Neural progenitor cell (in vitro differentiated cells): ENCODE results near the gene MYO1A. TPM values are rescaled to one million over a fixed set of nuclear protein-coding genes. Genes with fewer than 3 reads are reported as not detected.

Source experiments
- DNase-seq: peaks from one replicate; pipeline ENCODE4 v3.0.0-alpha.2; 2016; ENCODE audit warnings: low spot score
- H2AFZ ChIP-seq: fragments of 200-600 bp; sonication (generic); replicated peaks from 2 replicates; pipeline ENCODE4 v1.6.1; 2016; ENCODE audit warnings: antibody characterized with exemption
- H3F3A ChIP-seq: fragments of 200-600 bp; sonication (generic); 2 replicates; pipeline ENCODE4 v1.6.1; 2016; ENCODE audit warnings: antibody characterized with exemption, low read depth
- H3K27ac ChIP-seq: fragments of 200-600 bp; sonication (generic); 2 replicates; pipeline ENCODE4 v1.5.1; 2016; ENCODE audit warnings: mild to moderate bottlenecking
- H3K27me3 ChIP-seq: fragments of 200-600 bp; sonication (generic); 2 replicates; pipeline ENCODE4 v1.6.1; 2016; ENCODE audit warnings: mild to moderate bottlenecking, moderate library complexity
- H3K36me3 ChIP-seq: fragments of 200-600 bp; sonication (generic); 2 replicates; pipeline ENCODE4 v1.5.1; 2016
- H3K4me1 ChIP-seq: fragments of 200-600 bp; sonication (generic); 2 replicates; pipeline ENCODE4 v1.6.1; 2016; ENCODE audit warnings: mixed run types
- H3K4me2 ChIP-seq: fragments of 200-600 bp; sonication (generic); 2 replicates; pipeline ENCODE4 v1.6.1; 2016
- H3K4me3 ChIP-seq: fragments of 200-600 bp; sonication (generic); 2 replicates; pipeline ENCODE4 v1.5.1; 2016
- H3K79me2 ChIP-seq: fragments of 200-600 bp; sonication (generic); 2 replicates; pipeline ENCODE4 v1.6.1; 2016; ENCODE audit warnings: low read depth
- H3K9ac ChIP-seq: fragments of 200-600 bp; sonication (generic); 2 replicates; pipeline ENCODE4 v1.6.1; 2016
- H3K9me3 ChIP-seq: fragments of 200-600 bp; sonication (generic); 2 replicates; pipeline ENCODE4 v1.5.1; 2016; ENCODE audit warnings: low read depth
- H4K20me1 ChIP-seq: fragments of 200-600 bp; sonication (generic); 2 replicates; pipeline ENCODE4 v1.6.1; 2016; ENCODE audit warnings: low read depth
- H3K27ac Mint-ChIP-seq: 3 replicates; pipeline ENCODE4 v1.8.0; 2021; ENCODE audit warnings: mixed read lengths
- H3K27me3 Mint-ChIP-seq: 2 replicates; pipeline ENCODE4 v1.8.0; 2022; ENCODE audit warnings: low read depth, mild to moderate bottlenecking, inconsistent platforms, moderate library complexity, mixed read lengths; ENCODE audit not compliant: insufficient read depth
- H3K36me3 Mint-ChIP-seq: 3 replicates; pipeline ENCODE4 v1.8.0; 2021; ENCODE audit warnings: mixed read lengths
- H3K4me1 Mint-ChIP-seq: 3 replicates; pipeline ENCODE4 v1.8.0; 2021; ENCODE audit warnings: mixed read lengths
- H3K4me3 Mint-ChIP-seq: 3 replicates; pipeline ENCODE4 v1.8.0; 2021; ENCODE audit warnings: mild to moderate bottlenecking, moderate library complexity, mixed read lengths
- H3K9me3 Mint-ChIP-seq: 3 replicates; pipeline ENCODE4 v1.8.0; 2020; ENCODE audit warnings: mixed read lengths
- EZH2 ChIP-seq: fragments of 200-600 bp; sonication (generic); IDR thresholded peaks from 2 replicates; pipeline ENCODE4 v1.6.1; 2017; ENCODE audit warnings: antibody characterized with exemption, mild to moderate bottlenecking, moderate library complexity
- EZH2phosphoT487 ChIP-seq: fragments of 200-600 bp; sonication (generic); IDR thresholded peaks from 2 replicates; pipeline ENCODE4 v1.6.1; 2017; ENCODE audit warnings: antibody characterized with exemption
- total RNA-seq: library from RNA; depleted of rRNA; stranded (reverse); fragments of >200 nt; gene quantifications from 2 replicates; pipeline ENCODE4 v1.2.3, GENCODE V29; 2015; ENCODE audit warnings: low replicate concordance
- TF ChIP-seq, protein P1 (sequence below): fragments of 200-600 bp; sonication (generic); IDR thresholded peaks from 2 replicates; pipeline ENCODE4 v1.5.1; 2017; ENCODE audit warnings: antibody characterized with exemption, mild to moderate bottlenecking

MYO1A gene
- total RNA-seq, 1 donor from 2014 or later, result not detected

DNA sequence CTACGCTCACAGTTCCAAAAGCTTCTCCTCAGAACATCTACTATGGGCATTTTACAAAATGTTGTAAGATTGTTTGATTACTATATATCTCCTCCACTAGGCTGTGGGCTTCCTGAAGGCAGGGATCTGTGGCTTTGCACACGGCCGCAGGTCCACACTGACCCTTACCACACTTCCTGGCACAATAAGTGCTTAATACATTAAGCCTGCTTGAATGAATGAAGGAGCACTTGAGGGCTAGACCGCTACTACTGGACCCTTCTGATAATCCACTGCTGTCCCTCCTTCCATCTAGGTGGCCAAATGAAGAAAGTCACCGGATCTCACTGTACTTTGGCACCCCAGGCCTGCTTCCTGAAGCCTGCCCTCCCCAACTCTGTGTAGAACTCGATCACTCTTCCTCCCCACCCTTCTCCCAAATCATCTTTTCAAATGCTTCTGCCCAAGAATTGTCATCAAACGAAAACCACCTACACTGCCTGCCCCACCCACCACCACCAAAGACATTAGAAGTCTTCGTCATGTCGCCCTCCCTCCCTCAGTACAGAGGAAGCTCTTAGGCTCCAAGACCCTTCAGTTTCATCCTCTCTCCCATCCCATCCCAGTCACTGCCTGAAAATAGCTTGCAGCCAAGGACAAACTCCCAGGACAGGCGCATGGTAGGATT is 43.0 kb downstream of the MYO1A start:
- Histone ChIP-seq H3K79me2 (peaks cover 43% of the 10 kb centered on the region), H3K36me3 (no peaks in the 10 kb centered on the region), H3K9ac (no peak overlapping the region), H3K27ac (no peak overlapping the region), H2AFZ (no peak overlapping the region), H3K4me2 (peak overlapping the region; percentile 43), H3F3A (peaks cover 8% of the 10 kb centered on the region), H4K20me1 (peaks cover 36% of the 10 kb centered on the region), H3K9me3 (no peaks in the 10 kb centered on the region), H3K4me3 (no peak overlapping the region), H3K4me1 (peaks cover 7% of the 10 kb centered on the region), H3K27me3 (no peaks in the 10 kb centered on the region)
- Mint-ChIP-seq H3K4me3 (peak overlapping the region; percentile 91), H3K27ac (peak overlapping the region; percentile 95), H3K27me3 (peaks cover 4% of the 10 kb centered on the region), H3K4me1 (peaks cover 16% of the 10 kb centered on the region), H3K9me3 (no peaks in the 10 kb centered on the region), H3K36me3 (peaks cover 23% of the 10 kb centered on the region)
- no peak for DNase-seq
- TF ChIP-seq EZH2phosphoT487 (no peak), EZH2 (no peak)
- TF ChIP-seq, protein P1, sequence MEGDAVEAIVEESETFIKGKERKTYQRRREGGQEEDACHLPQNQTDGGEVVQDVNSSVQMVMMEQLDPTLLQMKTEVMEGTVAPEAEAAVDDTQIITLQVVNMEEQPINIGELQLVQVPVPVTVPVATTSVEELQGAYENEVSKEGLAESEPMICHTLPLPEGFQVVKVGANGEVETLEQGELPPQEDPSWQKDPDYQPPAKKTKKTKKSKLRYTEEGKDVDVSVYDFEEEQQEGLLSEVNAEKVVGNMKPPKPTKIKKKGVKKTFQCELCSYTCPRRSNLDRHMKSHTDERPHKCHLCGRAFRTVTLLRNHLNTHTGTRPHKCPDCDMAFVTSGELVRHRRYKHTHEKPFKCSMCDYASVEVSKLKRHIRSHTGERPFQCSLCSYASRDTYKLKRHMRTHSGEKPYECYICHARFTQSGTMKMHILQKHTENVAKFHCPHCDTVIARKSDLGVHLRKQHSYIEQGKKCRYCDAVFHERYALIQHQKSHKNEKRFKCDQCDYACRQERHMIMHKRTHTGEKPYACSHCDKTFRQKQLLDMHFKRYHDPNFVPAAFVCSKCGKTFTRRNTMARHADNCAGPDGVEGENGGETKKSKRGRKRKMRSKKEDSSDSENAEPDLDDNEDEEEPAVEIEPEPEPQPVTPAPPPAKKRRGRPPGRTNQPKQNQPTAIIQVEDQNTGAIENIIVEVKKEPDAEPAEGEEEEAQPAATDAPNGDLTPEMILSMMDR, result no peak

DNA sequence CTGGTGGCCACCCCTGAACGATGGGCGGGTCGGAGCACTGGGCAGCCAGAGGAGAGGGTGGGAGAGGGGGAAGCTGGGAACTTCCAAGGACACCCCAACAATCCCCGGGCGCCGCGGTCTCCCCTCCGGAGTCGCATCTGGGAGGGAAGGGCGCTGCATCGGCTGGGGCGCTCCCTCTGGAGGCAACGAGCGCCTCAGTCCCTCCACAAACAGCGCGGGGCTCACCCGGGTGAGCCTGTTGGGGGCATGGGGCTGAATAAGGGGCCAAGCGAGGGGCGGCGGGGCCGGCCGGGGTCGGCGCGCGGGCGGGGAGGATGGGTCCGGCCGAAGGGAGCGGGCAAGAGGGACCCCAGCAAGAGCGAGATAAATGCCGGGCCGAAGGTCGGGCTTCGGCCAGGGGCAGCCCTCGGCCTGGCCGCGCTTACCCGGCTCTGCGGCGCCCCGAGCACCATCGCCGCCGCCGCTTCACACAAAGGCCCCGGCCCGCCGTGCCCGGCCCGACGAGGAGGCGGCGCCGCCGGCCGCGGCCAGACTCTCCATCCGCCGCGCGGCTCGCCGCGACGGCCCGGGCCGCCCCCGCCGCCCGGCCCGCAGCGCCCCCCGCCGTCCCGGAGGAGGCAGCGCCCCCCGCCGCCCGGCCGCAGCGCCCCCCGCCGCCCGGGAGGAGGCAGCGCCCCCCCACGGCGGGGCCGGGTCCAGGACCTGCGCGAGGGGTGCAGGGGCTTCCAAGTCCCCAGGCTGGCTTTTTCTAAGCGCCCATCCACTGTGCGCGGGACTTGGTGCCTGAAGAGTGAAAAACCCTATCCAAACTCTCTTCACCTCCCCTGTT is 43.7 kb downstream of the MYO1A start, which contains the start of gene ZBTB39:
Gene ZBTB39 (minus strand): TSS at position 567 of the 829 bp plus-strand sequence. CDS start 1,629 bp downstream, outside the sequence.
- Mint-ChIP-seq H3K27me3 (peaks cover 2% of the 10 kb centered on the region), H3K27ac (peak within 1 kb of the TSS; percentile 95), H3K9me3 (no peaks in the 10 kb centered on the region), H3K4me3 (peak within 1 kb of the TSS; percentile 96), H3K36me3 (peaks cover 28% of the 10 kb centered on the region), H3K4me1 (peaks cover 19% of the 10 kb centered on the region)
- H2AFZ ChIP-seq, result peak within 1 kb of the TSS; percentile 80
- H3K9ac ChIP-seq, result peak within 1 kb of the TSS; percentile 96
- peaks cover 8% of the 10 kb centered on the region for H3F3A ChIP-seq
- peaks cover 43% of the 10 kb centered on the region for H4K20me1 ChIP-seq
- DNase-seq, result peak; percentile 90
- peaks cover 7% of the 10 kb centered on the region for H3K4me1 ChIP-seq
- H3K36me3 ChIP-seq, result no peaks in the 10 kb centered on the region
- no peaks in the 10 kb centered on the region for H3K27me3 ChIP-seq
- H3K4me3 ChIP-seq, result peak within 1 kb of the TSS; percentile 78
- H3K9me3 ChIP-seq, result no peaks in the 10 kb centered on the region
- H3K79me2 ChIP-seq, result peaks cover 49% of the 10 kb centered on the region
- peak within 1 kb of the TSS; percentile 85 for H3K4me2 ChIP-seq
- TF ChIP-seq, protein P1, result peak; percentile 58
- no peak for TF ChIP-seq EZH2phosphoT487
- H3K27ac ChIP-seq, result peak within 1 kb of the TSS; percentile 22

DNA sequence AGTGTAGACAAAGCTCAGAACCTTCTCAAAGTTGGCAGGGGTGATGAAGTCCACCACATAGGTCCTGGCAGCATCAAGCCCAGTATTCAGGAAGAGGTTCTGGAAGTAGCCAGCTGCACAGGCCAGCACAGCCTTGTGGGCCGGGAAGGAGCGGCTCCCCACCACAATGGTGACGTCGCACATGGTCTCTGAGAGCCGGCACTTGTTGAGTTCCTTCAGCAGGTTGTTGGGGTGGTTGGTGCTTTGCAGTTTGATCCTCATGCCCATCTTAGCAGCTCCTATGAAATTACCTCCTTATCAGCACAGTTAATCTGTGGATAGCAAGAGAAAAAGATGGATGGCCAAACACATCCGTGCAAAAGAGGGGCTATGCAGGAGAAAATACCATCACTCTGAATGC is 45.3 kb downstream of the MYO1A start:
- Mint-ChIP-seq H3K27ac (no peak overlapping the region), H3K4me1 (peaks cover 21% of the 10 kb centered on the region), H3K36me3 (peaks cover 28% of the 10 kb centered on the region), H3K4me3 (peak overlapping the region; percentile 96), H3K27me3 (peaks cover 2% of the 10 kb centered on the region), H3K9me3 (no peaks in the 10 kb centered on the region)
- Histone ChIP-seq H3K9me3 (no peaks in the 10 kb centered on the region), H3K79me2 (peaks cover 64% of the 10 kb centered on the region), H3K4me2 (peak overlapping the region; percentile 85), H3K4me1 (peaks cover 7% of the 10 kb centered on the region), H3K27me3 (no peaks in the 10 kb centered on the region), H3K36me3 (peaks cover 9% of the 10 kb centered on the region), H4K20me1 (peaks cover 58% of the 10 kb centered on the region), H3F3A (peaks cover 8% of the 10 kb centered on the region), H3K4me3 (no peak overlapping the region), H3K27ac (no peak overlapping the region), H2AFZ (no peak overlapping the region), H3K9ac (no peak overlapping the region)
- TF ChIP-seq EZH2phosphoT487 (no peak), EZH2 (no peak)
- TF ChIP-seq, protein P1, result no peak
- no peak for DNase-seq
